ENCODE measurements around the gene INIP.
"Not testable (repeated sequence)": the region's sequence is repeated elsewhere in the genome, so short reads cannot be mapped to it uniquely, and the experiment has no call there.

INIP gene

GRCh38 chr9:112734892-112735291 is 17.0 kb upstream of the INIP start:
- no peak for DNase-seq (ENCODE audit: low read depth)

- DNase-seq (ENCODE audit: low read depth): no peak
Observed at GRCh38 chr9:112731971-112732370, 14.1 kb upstream of the INIP start.

DNA sequence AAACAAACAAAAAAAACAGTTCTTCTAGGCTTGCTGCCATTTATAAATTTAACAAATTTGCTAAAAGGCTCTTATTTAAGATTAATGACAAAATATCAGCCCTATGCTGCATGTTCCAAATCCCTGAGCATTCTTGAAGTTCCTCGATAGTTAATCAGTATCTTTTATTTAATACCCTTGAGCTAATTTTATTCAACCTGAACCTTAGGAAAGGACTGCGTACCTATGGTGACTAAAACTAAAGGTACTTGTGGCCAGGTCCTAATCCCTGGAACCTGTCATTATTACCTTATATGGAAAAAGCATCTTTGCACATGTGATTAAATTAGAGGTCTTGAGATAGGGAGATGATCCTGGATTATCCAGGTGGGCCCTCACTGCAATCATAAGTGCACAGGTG is 10.5 kb upstream of the INIP start:
- no peak for DNase-seq (ENCODE audit: low read depth)

- DNase-seq (ENCODE audit: low read depth): no peak
Observed at GRCh38 chr9:112726428-112726827, 8.5 kb upstream of the INIP start.

- no peak for DNase-seq (ENCODE audit: low read depth)
Observed at GRCh38 chr9:112725961-112726360, 8.0 kb upstream of the INIP start.

- DNase-seq (ENCODE audit: low read depth): not testable (repeated sequence)
Observed at GRCh38 chr9:112722749-112723148, 4.8 kb upstream of the INIP start.

GRCh38 chr9:112720113-112720780 is 2.3 kb upstream of the INIP start:
- DNase-seq (ENCODE audit: low read depth): no peak

DNA sequence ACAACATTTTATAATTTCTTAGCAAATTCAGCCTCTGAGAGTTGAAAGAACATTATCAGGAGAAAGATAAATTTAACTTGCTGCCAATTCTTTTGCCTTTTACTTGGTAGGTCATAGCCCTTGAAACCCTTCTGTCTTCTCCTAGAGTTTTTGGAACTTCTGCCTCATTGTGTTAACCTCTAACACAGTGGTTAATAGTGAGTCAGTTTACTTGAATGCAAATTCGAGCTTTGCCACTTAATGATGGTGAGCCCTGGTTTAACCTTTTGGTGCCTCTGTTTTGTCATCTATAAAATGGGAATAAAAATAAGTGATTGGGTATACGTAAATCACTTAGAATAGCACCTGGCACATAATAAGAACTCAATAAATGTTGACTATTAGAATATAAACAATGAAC is 1.8 kb upstream of the INIP start:
- DNase-seq (ENCODE audit: low read depth): no peak

DNA sequence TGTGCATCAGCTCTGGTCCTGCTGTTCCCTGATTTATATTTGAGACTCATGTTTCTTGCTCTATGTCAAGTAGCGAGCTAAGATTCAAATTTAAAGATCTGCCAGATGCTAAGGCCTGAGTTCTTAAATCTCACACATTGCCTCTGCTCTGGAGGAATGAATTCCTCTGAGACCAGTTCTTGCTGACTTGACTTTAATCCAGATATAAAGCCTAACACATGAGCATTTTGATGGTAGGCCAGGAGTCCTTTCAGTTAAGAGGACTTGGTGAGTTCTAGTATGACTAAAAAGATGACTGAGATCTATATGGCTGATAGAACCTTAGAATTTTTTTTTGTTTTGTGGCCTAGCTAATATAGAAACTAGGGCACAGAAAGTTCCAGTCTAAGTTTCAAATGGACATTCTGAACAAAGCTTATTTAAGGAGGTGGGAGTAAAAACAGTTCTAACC is 1.3 kb upstream of the INIP start:
- no peak for DNase-seq (ENCODE audit: low read depth)

- no peak for DNase-seq (ENCODE audit: low read depth)
Observed at GRCh38 chr9:112712678-112713077, 5.2 kb downstream of the INIP start.

GRCh38 chr9:112711050-112711689 is 6.7 kb downstream of the INIP start:
- DNase-seq (ENCODE audit: low read depth): no peak

DNA sequence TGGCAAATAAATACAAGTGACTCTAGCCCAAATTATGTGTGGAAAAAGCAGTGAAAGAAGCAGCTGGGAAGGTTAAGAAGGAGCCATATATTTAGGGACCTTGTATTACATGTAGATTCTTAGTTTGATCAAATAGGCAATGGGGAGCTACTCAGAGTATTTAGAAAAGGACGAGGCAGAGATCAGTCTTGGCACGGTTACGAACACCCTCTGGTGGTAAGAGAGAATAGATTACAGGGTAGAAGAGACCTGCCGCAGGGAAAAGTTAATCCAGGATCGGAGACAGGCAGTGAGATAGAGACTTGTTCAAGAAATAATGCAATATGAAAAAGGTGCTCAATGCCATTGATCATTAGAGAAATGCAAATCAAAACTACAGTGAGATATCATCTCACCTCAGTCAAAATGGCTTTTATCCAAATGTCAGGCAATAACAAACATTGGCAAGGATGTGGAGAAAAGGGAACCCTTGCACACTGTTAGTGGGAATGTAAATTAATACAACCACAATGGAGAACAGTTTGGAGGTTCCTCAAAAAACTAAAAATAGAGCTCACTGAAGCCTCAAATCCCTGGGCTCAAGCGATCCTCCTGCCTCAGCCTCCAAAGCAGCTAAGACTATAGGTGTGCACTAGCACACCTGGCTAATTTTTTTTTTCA is 12.0 kb downstream of the INIP start:
- no peak for DNase-seq (ENCODE audit: low read depth)

DNA sequence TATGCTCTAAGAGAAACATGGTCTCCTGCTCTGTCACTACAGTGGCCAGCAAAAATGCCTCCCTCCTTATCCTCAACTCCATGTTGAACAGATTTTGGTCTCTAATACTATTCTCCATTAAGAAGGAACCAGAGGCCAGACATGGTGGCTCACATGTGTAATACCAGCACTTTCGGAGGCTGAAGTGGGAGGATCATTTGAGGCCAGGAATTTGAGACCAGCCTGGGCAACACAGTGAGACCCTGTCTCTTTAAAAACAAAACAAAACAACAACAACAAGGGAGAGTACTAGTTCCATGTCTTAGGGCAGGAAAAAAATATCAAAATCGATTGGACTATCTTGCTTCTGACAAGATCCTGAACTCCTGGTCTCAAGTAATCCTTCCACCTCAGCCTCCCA is 14.6 kb downstream of the INIP start:
- DNase-seq (ENCODE audit: low read depth): no peak

DNA sequence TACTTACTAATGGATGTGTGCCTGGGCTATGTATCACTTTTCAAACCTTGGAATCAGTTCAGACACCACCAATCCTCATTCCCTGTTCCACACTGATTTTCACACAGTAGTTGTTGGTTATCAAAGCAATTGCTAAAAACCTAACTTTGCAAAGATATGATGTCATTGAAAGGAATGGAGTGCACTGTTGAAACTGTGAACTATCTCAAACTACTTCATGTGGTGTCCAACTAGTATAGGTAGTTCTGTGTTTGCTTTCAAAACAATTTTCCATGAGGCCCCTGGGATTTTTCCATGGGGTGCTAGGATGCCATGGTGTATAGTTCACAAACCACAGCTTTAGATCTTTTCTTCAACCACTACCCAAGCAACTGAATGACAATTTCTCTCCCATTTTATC is 17.8 kb downstream of the INIP start:
- no peak for DNase-seq (ENCODE audit: low read depth)

- DNase-seq (ENCODE audit: low read depth): no peak
Observed at GRCh38 chr9:112699230-112699629, 18.7 kb downstream of the INIP start.

DNA sequence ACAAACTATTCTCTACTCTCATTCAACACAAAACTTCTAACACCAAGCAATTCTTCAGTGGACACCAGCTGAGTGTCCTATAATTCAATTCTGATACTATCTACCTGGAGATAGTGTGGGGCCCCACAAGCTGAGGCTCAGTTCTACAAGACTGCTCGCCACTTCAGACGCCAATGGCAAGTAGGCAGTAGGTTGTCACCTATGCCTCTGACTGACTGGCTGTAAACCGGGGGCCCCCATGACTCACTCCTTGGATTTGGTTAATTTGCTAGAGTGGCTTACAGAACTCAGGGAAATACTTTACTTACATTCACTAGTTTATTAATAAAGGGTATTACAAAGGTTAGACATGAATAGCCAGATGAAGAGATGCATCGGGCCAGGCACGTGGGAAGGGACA is 21.5 kb downstream of the INIP start:
- DNase-seq (ENCODE audit: low read depth): no peak

DNA sequence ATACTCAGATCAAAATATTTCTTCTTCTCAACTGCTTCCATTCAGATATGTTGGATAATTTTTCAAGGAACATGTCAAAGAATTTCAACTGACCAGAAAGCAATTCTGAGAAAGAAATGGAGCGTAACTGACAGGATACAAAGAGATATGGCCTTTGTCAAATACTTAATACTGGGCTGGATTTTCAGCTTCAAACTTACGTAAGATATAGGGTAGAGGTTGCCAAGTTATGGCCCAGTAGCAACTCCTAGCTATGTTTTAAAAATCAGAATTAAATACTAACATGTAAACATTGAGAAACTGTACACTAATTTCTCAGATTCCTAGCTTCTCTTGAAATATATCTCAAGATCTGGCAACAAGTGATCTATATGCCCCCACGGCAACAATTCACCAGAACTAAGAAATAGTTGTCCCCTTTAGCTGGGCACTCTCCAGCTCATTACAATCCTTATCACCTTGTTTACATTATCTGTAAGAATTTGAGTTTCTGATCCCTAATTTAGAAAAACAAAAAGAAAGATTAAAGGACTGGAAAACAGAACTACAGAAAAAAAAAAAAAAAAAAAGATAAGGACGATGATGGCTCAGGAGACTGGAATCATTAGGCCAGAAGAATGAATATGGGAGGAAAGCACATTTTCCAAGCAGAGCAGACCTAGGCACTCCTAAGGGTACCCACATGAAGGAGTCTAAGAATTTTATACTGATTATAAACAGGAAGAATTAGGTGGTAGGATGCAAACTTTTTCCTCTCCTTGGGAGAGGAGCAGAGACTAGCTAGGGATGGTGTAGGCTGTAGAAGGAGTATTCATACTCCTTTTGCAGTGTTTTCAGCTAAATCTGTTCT is 23.0 kb downstream of the INIP start:
- no peak for DNase-seq (ENCODE audit: low read depth)

DNA sequence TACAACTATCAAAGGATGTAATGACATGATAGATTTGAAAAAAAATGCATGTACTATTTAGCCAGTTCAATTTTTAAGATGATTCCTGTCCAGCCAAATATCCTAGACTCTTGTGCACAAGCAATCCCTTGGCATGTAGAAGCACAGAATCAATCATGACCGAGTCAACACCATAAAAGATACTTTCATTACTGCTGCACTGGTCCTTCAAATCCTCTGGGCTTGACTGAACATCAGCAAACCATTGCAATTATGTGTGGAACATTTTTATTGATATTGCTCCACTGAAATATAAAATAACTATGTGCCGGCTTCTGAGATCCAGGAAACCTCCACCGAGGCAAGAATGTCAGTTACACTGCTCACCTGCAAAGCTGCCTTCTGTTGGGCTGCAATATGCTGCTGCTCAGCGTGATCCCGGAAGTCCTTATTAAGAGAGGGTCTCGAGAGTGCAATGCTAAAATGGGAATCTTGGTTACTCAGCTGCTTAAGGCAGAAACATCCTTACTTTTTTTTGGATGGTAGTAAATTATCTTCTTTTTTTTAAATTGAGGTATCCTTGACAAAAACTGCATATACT is 28.7 kb downstream of the INIP start:
- no peak for DNase-seq (ENCODE audit: low read depth)

- DNase-seq (ENCODE audit: low read depth): no peak
Observed at GRCh38 chr9:112680731-112681402, 37.0 kb downstream of the INIP start.

GRCh38 chr9:112677040-112677439 is 40.9 kb downstream of the INIP start:
- DNase-seq (ENCODE audit: low read depth): no peak

GRCh38 chr9:112673221-112673620 is 44.7 kb downstream of the INIP start:
- DNase-seq (ENCODE audit: low read depth): not testable (repeated sequence)
